ENCODE data around the gene NRCAM.

NRCAM gene

GRCh38 chr7:108203537-108203936 is 252.7 kb downstream of the NRCAM start:
- H3K9me3 ChIP-seq (ENCODE audit: low read length) = no peaks in the 10 kb centered on the region
- no peak overlapping the region for H3K9ac ChIP-seq (ENCODE audit: low read length)
- H3K27ac ChIP-seq (ENCODE audit: low read depth, low read length) = no peak overlapping the region

GRCh38 chr7:108202743-108203142 is 253.5 kb downstream of the NRCAM start:
- no peaks in the 10 kb centered on the region for H3K4me1 ChIP-seq (ENCODE audit: insufficient read depth, low read length)
- no peak overlapping the region for H3K9ac ChIP-seq (ENCODE audit: low read length)
- no peak overlapping the region for H3K4me3 ChIP-seq (ENCODE audit: low read depth in 1 of 2, low read length in 2 of 2)
- no peaks in the 10 kb centered on the region for H3K27me3 ChIP-seq (ENCODE audit: control insufficient read depth in 1 of 2, insufficient read depth in 2 of 2, low read length in 2 of 2)
- H3K27ac ChIP-seq (ENCODE audit: low read depth, low read length) = no peak overlapping the region
- H3K9me3 ChIP-seq (ENCODE audit: low read length) = no peaks in the 10 kb centered on the region
- no peaks in the 10 kb centered on the region for H3K36me3 ChIP-seq (ENCODE audit: insufficient read depth, low read length)

More at GRCh38 chr7:108203537-108203936, 252.7 kb downstream of the NRCAM start:
- H3K36me3 ChIP-seq (ENCODE audit: insufficient read depth, low read length) = no peaks in the 10 kb centered on the region
- H3K4me1 ChIP-seq (ENCODE audit: insufficient read depth, low read length) = no peaks in the 10 kb centered on the region
- no peaks in the 10 kb centered on the region for H3K27me3 ChIP-seq (ENCODE audit: control insufficient read depth in 1 of 2, insufficient read depth in 2 of 2, low read length in 2 of 2)
- H3K4me3 ChIP-seq (ENCODE audit: low read depth in 1 of 2, low read length in 2 of 2) = no peak overlapping the region

GRCh38 chr7:108201766-108202165 is 254.5 kb downstream of the NRCAM start:
- Histone ChIP-seq H3K36me3 (ENCODE audit: insufficient read depth, low read length) (no peaks in the 10 kb centered on the region), H3K9ac (ENCODE audit: low read length) (no peak overlapping the region)

GRCh38 chr7:108200326-108200725 is 255.9 kb downstream of the NRCAM start:
- H3K4me3 ChIP-seq (ENCODE audit: low read depth in 1 of 2, low read length in 2 of 2) = no peak overlapping the region
- H3K9me3 ChIP-seq (ENCODE audit: low read length) = no peaks in the 10 kb centered on the region
- no peaks in the 10 kb centered on the region for H3K27me3 ChIP-seq (ENCODE audit: control insufficient read depth in 1 of 2, insufficient read depth in 2 of 2, low read length in 2 of 2)
- H3K36me3 ChIP-seq (ENCODE audit: insufficient read depth, low read length) = no peaks in the 10 kb centered on the region
- H3K9ac ChIP-seq (ENCODE audit: low read length) = no peak overlapping the region
- H3K4me1 ChIP-seq (ENCODE audit: insufficient read depth, low read length) = no peaks in the 10 kb centered on the region
- H3K27ac ChIP-seq (ENCODE audit: low read depth, low read length) = no peak overlapping the region

More at GRCh38 chr7:108201766-108202165, 254.5 kb downstream of the NRCAM start:
- Histone ChIP-seq H3K27ac (ENCODE audit: low read depth, low read length) (no peak overlapping the region), H3K9me3 (ENCODE audit: low read length) (no peaks in the 10 kb centered on the region), H3K27me3 (ENCODE audit: control insufficient read depth in 1 of 2, insufficient read depth in 2 of 2, low read length in 2 of 2) (no peaks in the 10 kb centered on the region), H3K4me1 (ENCODE audit: insufficient read depth, low read length) (no peaks in the 10 kb centered on the region), H3K4me3 (ENCODE audit: low read depth in 1 of 2, low read length in 2 of 2) (no peak overlapping the region)

GRCh38 chr7:108197371-108198091 is 258.7 kb downstream of the NRCAM start:
- Histone ChIP-seq H3K4me1 (ENCODE audit: insufficient read depth, low read length) (no peaks in the 10 kb centered on the region), H3K9me3 (ENCODE audit: low read length) (no peaks in the 10 kb centered on the region), H3K9ac (ENCODE audit: low read length) (no peak overlapping the region), H3K4me3 (ENCODE audit: low read depth in 1 of 2, low read length in 2 of 2) (no peak overlapping the region), H3K27me3 (ENCODE audit: control insufficient read depth in 1 of 2, insufficient read depth in 2 of 2, low read length in 2 of 2) (no peaks in the 10 kb centered on the region), H3K27ac (ENCODE audit: low read depth, low read length) (no peak overlapping the region), H3K36me3 (ENCODE audit: insufficient read depth, low read length) (no peaks in the 10 kb centered on the region)

- Histone ChIP-seq H3K9me3 (ENCODE audit: low read length) (no peaks in the 10 kb centered on the region), H3K9ac (ENCODE audit: low read length) (no peak overlapping the region), H3K27ac (ENCODE audit: low read depth, low read length) (no peak overlapping the region), H3K27me3 (ENCODE audit: control insufficient read depth in 1 of 2, insufficient read depth in 2 of 2, low read length in 2 of 2) (no peaks in the 10 kb centered on the region), H3K4me1 (ENCODE audit: insufficient read depth, low read length) (no peaks in the 10 kb centered on the region), H3K36me3 (ENCODE audit: insufficient read depth, low read length) (no peaks in the 10 kb centered on the region), H3K4me3 (ENCODE audit: low read depth in 1 of 2, low read length in 2 of 2) (no peak overlapping the region)
These were observed 260.2 kb downstream of the NRCAM start for GRCh38 chr7:108196004-108196403.

- no peaks in the 10 kb centered on the region for H3K27me3 ChIP-seq (ENCODE audit: control insufficient read depth in 1 of 2, insufficient read depth in 2 of 2, low read length in 2 of 2)
- H3K27ac ChIP-seq (ENCODE audit: low read depth, low read length) = no peak overlapping the region
- H3K4me1 ChIP-seq (ENCODE audit: insufficient read depth, low read length) = no peaks in the 10 kb centered on the region
- no peak overlapping the region for H3K9ac ChIP-seq (ENCODE audit: low read length)
- no peaks in the 10 kb centered on the region for H3K36me3 ChIP-seq (ENCODE audit: insufficient read depth, low read length)
- H3K4me3 ChIP-seq (ENCODE audit: low read depth in 1 of 2, low read length in 2 of 2) = no peak overlapping the region
- H3K9me3 ChIP-seq (ENCODE audit: low read length) = no peaks in the 10 kb centered on the region
These were observed 262.4 kb downstream of the NRCAM start for GRCh38 chr7:108193594-108194498.

- Histone ChIP-seq H3K27ac (ENCODE audit: low read depth, low read length) (no peak overlapping the region), H3K36me3 (ENCODE audit: insufficient read depth, low read length) (no peaks in the 10 kb centered on the region), H3K9ac (ENCODE audit: low read length) (no peak overlapping the region), H3K4me1 (ENCODE audit: insufficient read depth, low read length) (no peaks in the 10 kb centered on the region), H3K27me3 (ENCODE audit: control insufficient read depth in 1 of 2, insufficient read depth in 2 of 2, low read length in 2 of 2) (no peaks in the 10 kb centered on the region), H3K9me3 (ENCODE audit: low read length) (no peaks in the 10 kb centered on the region), H3K4me3 (ENCODE audit: low read depth in 1 of 2, low read length in 2 of 2) (no peak overlapping the region)
These were observed 265.3 kb downstream of the NRCAM start for GRCh38 chr7:108190891-108191290.

GRCh38 chr7:108189733-108190388 is 266.4 kb downstream of the NRCAM start:
- Histone ChIP-seq H3K36me3 (ENCODE audit: insufficient read depth, low read length) (no peaks in the 10 kb centered on the region), H3K9me3 (ENCODE audit: low read length) (no peaks in the 10 kb centered on the region), H3K4me1 (ENCODE audit: insufficient read depth, low read length) (no peaks in the 10 kb centered on the region), H3K27me3 (ENCODE audit: control insufficient read depth in 1 of 2, insufficient read depth in 2 of 2, low read length in 2 of 2) (no peaks in the 10 kb centered on the region), H3K9ac (ENCODE audit: low read length) (no peak overlapping the region), H3K27ac (ENCODE audit: low read depth, low read length) (no peak overlapping the region), H3K4me3 (ENCODE audit: low read depth in 1 of 2, low read length in 2 of 2) (no peak overlapping the region)

GRCh38 chr7:108188724-108189123 is 267.5 kb downstream of the NRCAM start:
- Histone ChIP-seq H3K27ac (ENCODE audit: low read depth, low read length) (no peak overlapping the region), H3K9me3 (ENCODE audit: low read length) (no peaks in the 10 kb centered on the region), H3K9ac (ENCODE audit: low read length) (no peak overlapping the region), H3K27me3 (ENCODE audit: control insufficient read depth in 1 of 2, insufficient read depth in 2 of 2, low read length in 2 of 2) (no peaks in the 10 kb centered on the region), H3K4me1 (ENCODE audit: insufficient read depth, low read length) (no peaks in the 10 kb centered on the region), H3K4me3 (ENCODE audit: low read depth in 1 of 2, low read length in 2 of 2) (no peak overlapping the region), H3K36me3 (ENCODE audit: insufficient read depth, low read length) (no peaks in the 10 kb centered on the region)
